Measurements from ENCODE around the gene MVK.

DNA sequence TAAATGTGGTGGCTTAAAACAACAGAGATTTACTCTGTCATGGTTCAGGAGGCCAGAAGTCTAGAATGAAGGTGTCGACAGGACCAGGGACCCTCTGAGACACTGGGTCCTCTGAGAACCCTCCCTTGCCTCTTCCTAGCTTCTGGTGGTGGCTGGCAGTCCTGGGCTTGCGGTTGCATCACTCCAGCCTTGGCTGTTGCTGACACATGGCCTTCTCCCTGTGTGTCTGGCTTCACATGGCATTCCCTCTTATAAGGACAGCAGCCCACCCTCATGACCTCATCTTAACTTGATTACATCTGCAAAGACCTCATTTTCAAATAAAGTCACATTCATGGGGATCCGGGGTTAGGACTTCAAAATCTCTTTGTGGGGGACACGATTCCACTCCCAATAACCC lies 36.9 kb downstream of the MVK start:
- TF ChIP-seq POLR2A (IDR thresholded peaks at IDR 0.05; ENCODE audit: low read length) = no peak
- TF ChIP-seq GATA1 (IDR thresholded peaks at IDR 0.05; ENCODE audit: low read depth, low read length) = no peak
